Memory B cell (primary cell): ENCODE measurements around the gene ACVR1.
"Not testable (repeated sequence)": the region's sequence is repeated elsewhere in the genome, so short reads cannot be mapped to it uniquely, and the experiment has no call there.

Source experiments
- ATAC-seq: fragments of 150-1000 bp; cut with Tn5 transposase; 2 replicates; pipeline ENCODE4 v1.10.0; 2021; ENCODE audit warnings: low read depth, mild to moderate bottlenecking, moderate library complexity
- DNase-seq, 2 donors: peaks; one replicate each; pipeline ENCODE4 v3.0.0; 2022; ENCODE audit warnings: low spot score in 2 of 2
- H3K27ac Mint-ChIP-seq: one replicate; pipeline ENCODE4 v1.8.0; 2022; ENCODE audit warnings: mild to moderate bottlenecking, moderate library complexity, mixed read lengths
- H3K27me3 Mint-ChIP-seq: one replicate; pipeline ENCODE4 v1.8.0; 2022; ENCODE audit warnings: mixed read lengths
- H3K36me3 Mint-ChIP-seq: one replicate; pipeline ENCODE4 v1.8.0; 2022; ENCODE audit warnings: mild to moderate bottlenecking, mixed read lengths
- H3K4me1 Mint-ChIP-seq: one replicate; pipeline ENCODE4 v1.8.0; 2022; ENCODE audit warnings: mixed read lengths
- H3K4me3 Mint-ChIP-seq: one replicate; pipeline ENCODE4 v1.8.0; 2022; ENCODE audit warnings: mild to moderate bottlenecking, moderate library complexity, mixed read lengths
- H3K9me3 Mint-ChIP-seq: one replicate; pipeline ENCODE4 v1.8.0; 2022; ENCODE audit warnings: mixed read lengths

The ACVR1 gene

DNA sequence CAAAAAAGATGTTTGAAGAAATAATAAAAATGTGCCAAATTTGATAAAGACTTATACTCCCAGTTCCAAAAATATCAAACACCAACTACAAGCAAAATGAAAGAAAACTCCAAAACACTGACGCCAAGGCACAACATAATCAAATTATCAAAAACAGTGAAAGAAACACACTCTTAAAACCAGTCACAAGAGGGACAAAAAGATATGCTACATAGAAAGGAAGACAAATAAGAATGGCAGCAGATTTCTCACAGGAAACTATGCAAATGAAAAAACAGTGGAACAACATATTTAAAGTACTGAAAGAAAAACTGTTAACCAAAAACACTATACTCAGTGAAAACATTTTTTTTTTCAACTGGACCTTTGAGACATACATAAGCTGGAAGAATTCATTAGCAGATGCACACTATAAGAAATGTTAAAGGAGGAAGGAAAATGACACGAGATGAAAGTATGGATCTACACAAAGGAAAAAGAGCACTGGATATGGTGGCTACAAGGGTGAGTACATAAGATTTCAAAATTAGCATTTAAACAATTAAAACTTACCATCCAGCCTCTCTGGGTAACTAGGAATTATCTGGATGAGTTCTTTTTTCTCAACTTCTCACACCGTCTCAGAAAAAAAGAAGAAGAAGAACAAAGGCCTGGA lies 153.4 kb downstream of the ACVR1 start:
- Mint-ChIP-seq H3K9me3 (peaks cover 13% of the 10 kb centered on the region), H3K4me3 (no peak overlapping the region)

GRCh38 chr2:157720504-157720903 lies 155.6 kb downstream of the ACVR1 start:
- Mint-ChIP-seq H3K9me3 (peaks cover 13% of the 10 kb centered on the region), H3K27ac (no peak overlapping the region), H3K27me3 (no peaks in the 10 kb centered on the region), H3K4me1 (no peaks in the 10 kb centered on the region), H3K36me3 (peaks cover 19% of the 10 kb centered on the region), H3K4me3 (no peak overlapping the region)
- DNase-seq (no peak), ATAC-seq (no peak)

More for the DNA sequence above, 153.4 kb downstream of the ACVR1 start:
- ATAC-seq = no peak
- H3K27ac Mint-ChIP-seq = no peak overlapping the region
- H3K27me3 Mint-ChIP-seq = no peaks in the 10 kb centered on the region
- no peaks in the 10 kb centered on the region for H3K4me1 Mint-ChIP-seq
- peaks cover 25% of the 10 kb centered on the region for H3K36me3 Mint-ChIP-seq
- no peak for DNase-seq

DNA sequence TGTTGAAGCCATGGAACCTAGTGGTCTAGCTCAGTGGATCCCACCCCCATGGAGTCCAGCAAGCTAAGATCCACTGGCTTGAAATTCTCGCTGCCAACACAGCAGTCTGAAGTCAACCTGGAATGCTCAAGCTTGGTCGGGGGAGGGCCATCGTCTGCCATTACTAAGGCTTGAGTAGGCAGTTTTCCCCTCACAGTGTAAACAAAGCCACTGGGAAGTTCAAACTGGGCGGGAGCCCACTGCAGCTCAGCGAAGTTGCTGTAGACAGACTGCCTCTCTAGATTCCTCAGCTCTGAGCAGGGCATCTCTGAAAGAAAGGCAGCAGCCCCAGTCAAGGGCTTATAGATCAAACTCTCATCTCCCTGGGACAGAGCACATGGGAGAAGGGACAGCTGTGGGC lies 171.5 kb downstream of the ACVR1 start:
- peaks cover 13% of the 10 kb centered on the region for H3K9me3 Mint-ChIP-seq
- H3K27me3 Mint-ChIP-seq, H3K36me3 Mint-ChIP-seq, H3K4me3 Mint-ChIP-seq, H3K4me1 Mint-ChIP-seq, DNase-seq, ATAC-seq, H3K27ac Mint-ChIP-seq: not testable (repeated sequence)

DNA sequence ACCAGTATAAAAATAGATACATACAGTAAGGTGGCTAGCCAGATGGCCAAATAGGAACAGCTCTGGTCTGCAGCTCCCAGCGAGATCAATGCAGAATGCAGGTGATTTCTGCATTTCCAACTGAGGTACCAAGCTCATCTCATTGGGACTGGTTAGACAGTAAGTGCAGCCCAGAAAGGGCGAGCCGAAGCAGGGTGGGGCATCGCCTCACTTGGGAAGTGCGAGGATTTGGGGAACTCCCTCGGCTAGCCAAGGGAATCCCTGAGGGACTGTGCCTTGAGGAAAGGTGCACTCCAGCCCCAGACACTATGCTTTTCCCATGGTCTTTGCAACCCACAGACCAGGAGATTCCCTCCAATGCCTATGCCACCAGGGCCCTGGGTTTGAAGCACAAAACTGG lies 172.0 kb downstream of the ACVR1 start:
- not testable (repeated sequence) for ATAC-seq, H3K4me1 Mint-ChIP-seq, H3K27me3 Mint-ChIP-seq, H3K27ac Mint-ChIP-seq, H3K36me3 Mint-ChIP-seq, H3K4me3 Mint-ChIP-seq, DNase-seq
- peaks cover 13% of the 10 kb centered on the region for H3K9me3 Mint-ChIP-seq

GRCh38 chr2:157699806-157700205 lies 176.3 kb downstream of the ACVR1 start:
- peaks cover 6% of the 10 kb centered on the region for H3K9me3 Mint-ChIP-seq
- H3K27ac Mint-ChIP-seq = no peak overlapping the region
- no peak for ATAC-seq
- no peak for DNase-seq
- peaks cover 2% of the 10 kb centered on the region for H3K27me3 Mint-ChIP-seq
- H3K4me3 Mint-ChIP-seq = no peak overlapping the region
- H3K4me1 Mint-ChIP-seq = no peaks in the 10 kb centered on the region
- H3K36me3 Mint-ChIP-seq = peaks cover 2% of the 10 kb centered on the region

DNA sequence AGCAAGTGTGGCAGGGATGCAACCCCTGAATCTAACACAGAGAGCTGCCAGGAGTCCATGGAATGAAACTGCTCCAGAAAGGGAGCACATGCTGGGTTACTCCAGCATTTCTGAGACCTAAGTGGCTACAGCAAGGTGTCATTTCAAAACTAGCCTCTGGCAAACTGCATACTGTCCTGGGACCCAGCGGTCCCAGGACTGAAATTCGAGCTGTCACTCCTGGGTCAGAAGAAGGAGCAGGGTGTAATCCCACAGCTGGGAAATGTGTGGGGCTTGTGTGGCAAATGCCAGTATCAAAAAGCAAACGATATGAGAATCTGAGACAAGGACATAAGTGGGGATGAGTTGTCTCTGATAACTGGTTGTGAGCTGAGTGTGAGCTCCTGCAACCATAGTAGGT lies 177.1 kb downstream of the ACVR1 start:
- H3K4me1 Mint-ChIP-seq = no peaks in the 10 kb centered on the region
- no peak for ATAC-seq
- peaks cover 2% of the 10 kb centered on the region for H3K36me3 Mint-ChIP-seq
- no peak overlapping the region for H3K27ac Mint-ChIP-seq
- no peak for DNase-seq
- H3K9me3 Mint-ChIP-seq = peaks cover 6% of the 10 kb centered on the region
- H3K27me3 Mint-ChIP-seq = peaks cover 2% of the 10 kb centered on the region
- no peak overlapping the region for H3K4me3 Mint-ChIP-seq

DNA sequence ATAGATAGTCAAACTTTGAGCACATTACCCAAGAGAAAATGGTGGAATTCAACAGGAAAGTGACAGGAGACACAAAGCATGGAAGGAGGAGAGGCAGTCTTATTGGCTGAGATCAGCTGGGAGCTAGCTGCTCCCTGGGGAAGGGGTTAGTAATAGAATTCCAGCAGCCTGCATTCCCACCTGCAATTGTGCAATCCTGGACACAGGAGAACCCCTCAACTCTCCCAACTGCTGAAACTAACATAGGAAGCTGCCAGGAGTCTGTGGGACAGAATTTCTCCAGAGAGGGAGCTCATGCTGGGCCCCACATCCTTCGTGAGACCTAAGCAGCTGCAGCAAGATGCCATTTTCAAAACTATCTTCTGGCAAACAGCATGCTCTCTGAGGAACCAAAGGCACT lies 177.7 kb downstream of the ACVR1 start:
- peaks cover 3% of the 10 kb centered on the region for H3K27me3 Mint-ChIP-seq
- H3K4me3 Mint-ChIP-seq = no peak overlapping the region
- ATAC-seq = no peak
- peaks cover 6% of the 10 kb centered on the region for H3K9me3 Mint-ChIP-seq
- no peaks in the 10 kb centered on the region for H3K4me1 Mint-ChIP-seq
- no peak overlapping the region for H3K27ac Mint-ChIP-seq
- no peak for DNase-seq
- H3K36me3 Mint-ChIP-seq = peaks cover 2% of the 10 kb centered on the region

DNA sequence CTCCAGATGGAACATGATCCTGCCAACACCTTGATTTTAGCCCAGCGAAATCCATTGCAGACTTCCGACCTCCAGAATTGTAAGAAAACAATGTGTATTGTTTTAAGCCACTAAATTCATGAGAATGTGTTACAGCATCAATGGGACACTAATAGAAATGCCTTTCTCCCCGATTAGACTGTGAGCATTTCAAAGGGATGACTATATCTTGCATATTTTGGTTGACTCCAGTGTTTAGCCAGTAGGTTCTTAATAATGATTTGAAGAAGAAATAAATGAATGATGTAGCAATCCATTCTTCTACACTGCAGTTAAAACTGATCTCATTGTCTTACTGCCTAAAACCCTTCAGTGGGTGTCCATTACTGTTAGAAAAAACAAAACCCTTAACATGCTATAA lies 180.1 kb downstream of the ACVR1 start:
- DNase-seq (no peak), ATAC-seq (no peak)
- peaks cover 2% of the 10 kb centered on the region for H3K9me3 Mint-ChIP-seq
- H3K27ac Mint-ChIP-seq = no peak overlapping the region
- no peaks in the 10 kb centered on the region for H3K36me3 Mint-ChIP-seq
- no peaks in the 10 kb centered on the region for H3K4me1 Mint-ChIP-seq
- H3K27me3 Mint-ChIP-seq = peaks cover 4% of the 10 kb centered on the region
- H3K4me3 Mint-ChIP-seq = no peak overlapping the region

DNA sequence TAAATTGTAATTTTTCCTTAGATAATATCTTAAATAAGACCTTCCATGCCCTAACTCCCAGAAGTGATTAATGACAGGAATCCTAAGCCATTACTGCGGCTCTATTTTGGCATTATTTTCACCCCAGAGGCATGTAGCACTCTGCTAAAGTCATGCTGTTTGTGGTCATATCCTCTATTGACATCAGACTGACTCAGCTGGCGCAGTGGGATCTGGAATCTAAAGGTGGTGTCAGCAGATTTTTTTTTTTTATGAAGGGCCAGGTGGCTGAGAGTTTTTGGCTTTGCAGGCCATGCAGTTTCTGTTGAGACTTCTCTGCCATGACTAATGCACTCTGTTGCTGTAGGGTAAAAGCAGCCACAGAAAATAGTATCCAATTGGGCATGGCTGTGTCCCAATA lies 183.4 kb downstream of the ACVR1 start:
- H3K4me3 Mint-ChIP-seq = no peak overlapping the region
- peaks cover 5% of the 10 kb centered on the region for H3K27me3 Mint-ChIP-seq
- H3K36me3 Mint-ChIP-seq = no peaks in the 10 kb centered on the region
- no peaks in the 10 kb centered on the region for H3K4me1 Mint-ChIP-seq
- H3K9me3 Mint-ChIP-seq = no peaks in the 10 kb centered on the region
- H3K27ac Mint-ChIP-seq = no peak overlapping the region
- no peak for ATAC-seq
- DNase-seq = no peak

GRCh38 chr2:157691695-157692094 lies 184.4 kb downstream of the ACVR1 start:
- peaks cover 5% of the 10 kb centered on the region for H3K27me3 Mint-ChIP-seq
- H3K27ac Mint-ChIP-seq = no peak overlapping the region
- no peak for DNase-seq
- H3K36me3 Mint-ChIP-seq = no peaks in the 10 kb centered on the region
- no peaks in the 10 kb centered on the region for H3K4me1 Mint-ChIP-seq
- no peak overlapping the region for H3K4me3 Mint-ChIP-seq
- no peak for ATAC-seq
- no peaks in the 10 kb centered on the region for H3K9me3 Mint-ChIP-seq

- Mint-ChIP-seq H3K27ac (no peak overlapping the region), H3K27me3 (peaks cover 5% of the 10 kb centered on the region), H3K4me3 (no peak overlapping the region), H3K4me1 (no peaks in the 10 kb centered on the region), H3K9me3 (no peaks in the 10 kb centered on the region), H3K36me3 (no peaks in the 10 kb centered on the region)
- DNase-seq = no peak
- ATAC-seq = no peak
Measured at GRCh38 chr2:157691131-157691530, 185.0 kb downstream of the ACVR1 start.
